Hematopoietic multipotent progenitor cell treated with erythropoietin and hydrocortisone succinate and interleukin-3 and kit ligand, for 17 days (in vitro differentiated cells): Measurements from ENCODE around the gene EDN2.

Experiments used
- DNase-seq: peaks from one replicate; pipeline ENCODE4 v3.0.0-alpha.2; 2015; ENCODE audit warnings: low spot score

EDN2 gene

GRCh38 chr1:41437011-41437355, 47.5 kb downstream of the EDN2 start:
- no peak for DNase-seq

GRCh38 chr1:41436281-41437010, 48.0 kb downstream of the EDN2 start:
- DNase-seq, result no peak

- no peak for DNase-seq
These were observed 48.8 kb downstream of the EDN2 start for GRCh38 chr1:41435570-41436178.

GRCh38 chr1:41434748-41435449, 49.6 kb downstream of the EDN2 start:
- DNase-seq, result no peak

- DNase-seq, result no peak
These were observed 50.2 kb downstream of the EDN2 start for GRCh38 chr1:41434306-41434705.

- DNase-seq, result no peak
These were observed 51.0 kb downstream of the EDN2 start for GRCh38 chr1:41433501-41433900.

- peak; percentile 58 for DNase-seq
These were observed 51.8 kb downstream of the EDN2 start for GRCh38 chr1:41432481-41433280.

- DNase-seq, result no peak
These were observed 52.8 kb downstream of the EDN2 start for GRCh38 chr1:41431490-41432350.

GRCh38 chr1:41430582-41430981, 53.9 kb downstream of the EDN2 start:
- no peak for DNase-seq

- DNase-seq, result no peak
These were observed 54.4 kb downstream of the EDN2 start for GRCh38 chr1:41430069-41430468.

GRCh38 chr1:41429641-41430035, 54.8 kb downstream of the EDN2 start:
- DNase-seq, result no peak
